ENCODE measurements around the gene ZNF148. TPM values are rescaled to one million over a fixed set of nuclear protein-coding genes. Genes with fewer than 3 reads are reported as not detected.

The ZNF148 gene
- total RNA-seq, 1 experiment from 2014 or later: 24.8 TPM

DNA sequence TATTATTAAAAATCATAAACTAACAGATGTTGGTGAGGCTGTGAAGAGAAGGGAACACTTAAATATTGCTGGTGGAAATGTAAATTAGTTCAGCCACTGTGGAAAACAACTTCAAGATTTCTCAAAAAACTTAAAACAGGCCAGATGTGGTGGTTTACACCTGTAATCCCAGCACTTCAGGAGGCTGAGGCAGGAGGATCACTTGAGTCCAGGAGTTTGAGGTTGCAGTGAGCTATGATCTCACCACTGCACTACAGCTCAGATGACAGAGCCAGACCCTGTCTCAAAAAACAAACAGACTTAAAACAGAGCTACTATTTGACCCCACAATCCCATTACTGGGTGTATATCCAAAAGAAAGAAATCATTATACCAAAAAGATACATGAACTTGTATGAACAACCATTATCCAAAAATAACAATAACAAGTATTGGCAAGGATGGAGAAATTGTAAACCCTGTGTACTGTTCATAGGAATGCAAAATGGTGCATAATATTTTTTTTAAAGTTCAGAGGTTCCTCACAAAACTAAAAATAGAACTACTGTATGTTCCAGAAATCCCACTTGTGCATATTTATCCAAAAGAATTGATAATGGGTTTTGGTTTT is 25.5 kb downstream of the ZNF148 start:
- no peak overlapping the region for H3K4me3 Mint-ChIP-seq
- Histone ChIP-seq H3K23ac (ENCODE audit: insufficient read length, low read depth, low read length) (no peak overlapping the region), H2AK5ac (ENCODE audit: insufficient read length, low read length) (no peak overlapping the region), H3K4me2 (ENCODE audit: insufficient read depth, insufficient read length, low read length) (no peak overlapping the region), H3K79me2 (ENCODE audit: insufficient read depth, low read length) (peaks cover 8% of the 10 kb centered on the region; the same call in 1 of the 2 replicates), H4K8ac (replicated peaks; ENCODE audit: insufficient read length, low read depth, low read length) (no peak overlapping the region), H3K18ac (ENCODE audit: insufficient read length, low read depth, low read length) (no peak overlapping the region), H3K9ac (ENCODE audit: extremely low read depth, insufficient read length, low read length) (no peak overlapping the region), H3K23me2 (ENCODE audit: insufficient read length, low read depth, low read length, poor library complexity, severe bottlenecking) (no peaks in the 10 kb centered on the region), H4K20me1 (ENCODE audit: control insufficient read depth, insufficient read depth, insufficient read length) (no peaks in the 10 kb centered on the region), H2BK5ac (ENCODE audit: insufficient read length, low read length) (no peak overlapping the region), H4K5ac (ENCODE audit: insufficient read length, low read depth, low read length) (no peak overlapping the region), H2BK12ac (ENCODE audit: insufficient read length, low read depth, low read length) (no peak overlapping the region), H3K56ac (ENCODE audit: insufficient read length, low read depth, low read length) (no peak overlapping the region), H2BK120ac (ENCODE audit: low read depth, low read length, poor library complexity, severe bottlenecking) (no peak overlapping the region), H3T11ph (ENCODE audit: low read length) (no peak overlapping the region), H3K4me1 (ENCODE audit: insufficient read depth, low read length) (no peaks in the 10 kb centered on the region), H3K14ac (ENCODE audit: insufficient read depth, low read length) (no peak overlapping the region), H2BK15ac (ENCODE audit: low read depth, low read length) (no peak overlapping the region), H2BK20ac (ENCODE audit: low read depth, low read length, poor library complexity, severe bottlenecking) (no peak overlapping the region), H4K91ac (ENCODE audit: insufficient read length, low read depth, low read length) (no peak overlapping the region), H3K27ac (ENCODE audit: insufficient read length, low read depth, low read length) (no peak overlapping the region), H3K4ac (ENCODE audit: low read depth, low read length) (no peak overlapping the region), H2AFZ (ENCODE audit: low read length) (no peak overlapping the region), H3K79me1 (ENCODE audit: insufficient read depth, low read depth, low read length, poor library complexity, severe bottlenecking) (peaks cover 3% of the 10 kb centered on the region), H3K9me3 (ENCODE audit: control insufficient read depth, low read depth, low read length) (no peaks in the 10 kb centered on the region), H3K27me3 (ENCODE audit: insufficient read depth, low read length) (no peaks in the 10 kb centered on the region)
- no peak overlapping the region; a peak in 1 of 7 replicates for H3K27ac Mint-ChIP-seq
- DNase-seq: no peak
- TF ChIP-seq CTCF (conservative IDR thresholded peaks at IDR 0.05): no peak
- H3K4me1 Mint-ChIP-seq: peaks cover 0 to 11% of the 10 kb centered on the region in 2 experiments; a peak in 2 of 4 replicates
- peaks cover 15 to 26% of the 10 kb centered on the region in 2 experiments for H3K9me3 Mint-ChIP-seq
- no peaks in the 10 kb centered on the region for H3K27me3 Mint-ChIP-seq (ENCODE audit: low read depth)
- peaks cover 13 to 35% (median 27%) of the 10 kb centered on the region in 3 experiments for H3K36me3 Mint-ChIP-seq (ENCODE audit: insufficient read depth in 1 of 3, low read depth in 3 of 3)

All from H9 (cell line).